ENCODE data around the gene MDFI.
A peak's percentile ranks its signal among the peaks of the same experiment; 100 is the strongest.

The MDFI gene

GRCh38 chr6:41682056-41682477, 43.8 kb downstream of the MDFI start:
- POLR2A ChIA-PET: no interaction called here
- TF ChIP-seq CTCF (IDR thresholded peaks at IDR 0.05; ENCODE audit: control extremely low read depth, extremely low read depth, low read depth, missing control alignments): peak; percentile 87

GRCh38 chr6:41682497-41683272, 44.4 kb downstream of the MDFI start:
- POLR2A ChIA-PET: no interaction called here
- TF ChIP-seq CTCF (IDR thresholded peaks at IDR 0.05; ENCODE audit: control extremely low read depth, extremely low read depth, low read depth, missing control alignments): no peak
- CTCF ChIA-PET: interaction anchor here (0.7 to 4.6 kb wide), 49 partner anchors 8 to 636 kb away, joined by 3 to 58 read pairs (median 5); partner anchors contain the start of genes TFEB and TOMM6
- DNase-seq (ENCODE audit: extremely low spot score): no peak

More at GRCh38 chr6:41682056-41682477, 43.8 kb downstream of the MDFI start:
- peak; percentile 89 for DNase-seq (ENCODE audit: extremely low spot score)
- CTCF ChIA-PET: interaction anchor here (0.6 to 4.4 kb wide), 15 partner anchors 13 to 314 kb away, joined by 3 to 41 read pairs (median 3); partner anchors contain the start of gene TOMM6

GRCh38 chr6:41683273-41683522, 44.9 kb downstream of the MDFI start:
- ChIA-PET POLR2A (interaction anchor here (0.5 kb wide), 1 partner anchor 77 kb away, joined by 3 read pairs; no protein-coding TSS in a partner anchor), CTCF (interaction anchor here (0.7 to 4.6 kb wide), 39 partner anchors 8 to 637 kb away, joined by 3 to 58 read pairs (median 4); partner anchors contain the start of gene TFEB)
- no peak for TF ChIP-seq CTCF (IDR thresholded peaks at IDR 0.05; ENCODE audit: control extremely low read depth, extremely low read depth, low read depth, missing control alignments)
- DNase-seq (ENCODE audit: extremely low spot score): no peak

GRCh38 chr6:41683523-41684310, 45.4 kb downstream of the MDFI start:
- peak; percentile 89 for DNase-seq (ENCODE audit: extremely low spot score)
- peak; percentile 89 for TF ChIP-seq CTCF (IDR thresholded peaks at IDR 0.05; ENCODE audit: control extremely low read depth, extremely low read depth, low read depth, missing control alignments)
- ChIA-PET POLR2A (interaction anchor here (0.5 to 1.5 kb wide), 2 partner anchors 33 to 78 kb away, joined by 3 to 4 read pairs; no protein-coding TSS in a partner anchor), CTCF (interaction anchor here (0.6 to 4.6 kb wide), 47 partner anchors 9 to 655 kb away, joined by 3 to 58 read pairs (median 4); partner anchors contain the start of gene TFEB)

- no peak for TF ChIP-seq CTCF (IDR thresholded peaks at IDR 0.05; ENCODE audit: control extremely low read depth, extremely low read depth, low read depth, missing control alignments)
- no peak for DNase-seq (ENCODE audit: extremely low spot score)
- ChIA-PET CTCF (interaction anchor here (0.6 to 4.6 kb wide), 36 partner anchors 10 to 656 kb away, joined by 3 to 58 read pairs (median 5); no protein-coding TSS in a partner anchor), POLR2A (interaction anchor here (1.5 kb wide), 1 partner anchor 32 kb away, joined by 4 read pairs; no protein-coding TSS in a partner anchor)
Observed at GRCh38 chr6:41684311-41685180, 46.3 kb downstream of the MDFI start.
